A673 (cell line): Measurements from ENCODE around the gene TMEM183A.

Experiments used
- EZH2 ChIP-seq: fragments of 200-600 bp; sonication (generic); IDR thresholded peaks from 2 replicates; pipeline ENCODE4 v1.6.1; 2017; ENCODE audit warnings: borderline replicate concordance, low read depth, mild to moderate bottlenecking, mixed read lengths, antibody characterized with exemption, low read length; ENCODE audit not compliant: poor library complexity, severe bottlenecking
- TF ChIP-seq, protein P1 (sequence below): fragments of 300-800, 200-600 bp; sonication (generic); conservative IDR thresholded peaks from 2 replicates; pipeline ENCODE4 v1.5.1; 2017; ENCODE audit warnings: low read depth, mild to moderate bottlenecking, antibody characterized with exemption, low read length, moderate library complexity, mixed read lengths

DNA sequence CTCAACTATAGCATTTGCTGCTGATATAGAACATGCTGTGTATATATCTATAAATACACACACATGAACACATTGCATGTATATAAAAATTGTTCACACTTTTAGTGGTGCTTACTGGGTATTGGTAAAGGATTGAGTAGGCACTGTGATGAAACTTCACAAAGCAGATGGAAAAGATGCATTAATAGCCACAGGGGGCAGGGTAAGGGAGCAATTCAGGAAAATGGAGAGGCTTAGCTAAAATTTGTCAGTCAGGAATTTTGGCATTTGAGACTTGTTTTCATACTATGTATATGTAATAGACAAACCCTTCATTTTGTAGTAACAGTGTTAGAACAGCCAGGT is 18.5 kb downstream of the TMEM183A start:
- TF ChIP-seq, protein P1, sequence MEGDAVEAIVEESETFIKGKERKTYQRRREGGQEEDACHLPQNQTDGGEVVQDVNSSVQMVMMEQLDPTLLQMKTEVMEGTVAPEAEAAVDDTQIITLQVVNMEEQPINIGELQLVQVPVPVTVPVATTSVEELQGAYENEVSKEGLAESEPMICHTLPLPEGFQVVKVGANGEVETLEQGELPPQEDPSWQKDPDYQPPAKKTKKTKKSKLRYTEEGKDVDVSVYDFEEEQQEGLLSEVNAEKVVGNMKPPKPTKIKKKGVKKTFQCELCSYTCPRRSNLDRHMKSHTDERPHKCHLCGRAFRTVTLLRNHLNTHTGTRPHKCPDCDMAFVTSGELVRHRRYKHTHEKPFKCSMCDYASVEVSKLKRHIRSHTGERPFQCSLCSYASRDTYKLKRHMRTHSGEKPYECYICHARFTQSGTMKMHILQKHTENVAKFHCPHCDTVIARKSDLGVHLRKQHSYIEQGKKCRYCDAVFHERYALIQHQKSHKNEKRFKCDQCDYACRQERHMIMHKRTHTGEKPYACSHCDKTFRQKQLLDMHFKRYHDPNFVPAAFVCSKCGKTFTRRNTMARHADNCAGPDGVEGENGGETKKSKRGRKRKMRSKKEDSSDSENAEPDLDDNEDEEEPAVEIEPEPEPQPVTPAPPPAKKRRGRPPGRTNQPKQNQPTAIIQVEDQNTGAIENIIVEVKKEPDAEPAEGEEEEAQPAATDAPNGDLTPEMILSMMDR, result no peak
- TF ChIP-seq EZH2, result no peak
